Measurements from ENCODE around the gene ENOX1. TPM values are rescaled to one million over a fixed set of nuclear protein-coding genes. Genes with fewer than 3 reads are reported as not detected.

Gene ENOX1
- total RNA-seq, 4 donors from 2014 or later = 0.25 to 0.52 (median 0.33) TPM

- no peak for DNase-seq (ENCODE audit: low spot score in 2 of 2)
- TF ChIP-seq POLR2A (IDR thresholded peaks at IDR 0.05) = no peak
- H3K4me3 ChIP-seq = no peak overlapping the region
- H3K27ac ChIP-seq = no peak overlapping the region
- no peaks in the 10 kb centered on the region for H3K27me3 ChIP-seq
- no peaks in the 10 kb centered on the region for H3K4me1 ChIP-seq
- H3K36me3 ChIP-seq = no peaks in the 10 kb centered on the region
- 74% methylated on average over 1 of the region's 1 CpG for WGBS
- H3K9me3 ChIP-seq = no peaks in the 10 kb centered on the region
Measured at GRCh38 chr13:43676320-43676719, 110.5 kb downstream of the ENOX1 start.

- DNase-seq (ENCODE audit: low spot score in 2 of 2) = no peak
- Histone ChIP-seq H3K4me3 (no peak overlapping the region), H3K4me1 (no peaks in the 10 kb centered on the region), H3K9me3 (no peaks in the 10 kb centered on the region), H3K36me3 (no peaks in the 10 kb centered on the region), H3K27ac (no peak overlapping the region), H3K27me3 (no peaks in the 10 kb centered on the region)
- WGBS = 79% methylated on average over 6 of the region's 6 CpGs
- TF ChIP-seq EP300 (IDR thresholded peaks at IDR 0.05) (no peak), POLR2A (IDR thresholded peaks at IDR 0.05) (no peak), CTCF (IDR thresholded peaks at IDR 0.05) (no peak), POLR2AphosphoS5 (IDR thresholded peaks at IDR 0.05) (no peak)
Measured at GRCh38 chr13:43675577-43675976, 111.2 kb downstream of the ENOX1 start.

- WGBS = 88% methylated on average over 3 of the region's 3 CpGs
Measured at GRCh38 chr13:43669964-43670363, 116.8 kb downstream of the ENOX1 start.

GRCh38 chr13:43669101-43669500, 117.7 kb downstream of the ENOX1 start:
- no peak for DNase-seq (ENCODE audit: low spot score in 2 of 2)
- TF ChIP-seq EP300 (IDR thresholded peaks at IDR 0.05) (no peak), CTCF (IDR thresholded peaks at IDR 0.05) (no peak), POLR2AphosphoS5 (IDR thresholded peaks at IDR 0.05) (no peak), POLR2A (IDR thresholded peaks at IDR 0.05) (no peak)
- 78% methylated on average over 1 of the region's 1 CpG for WGBS

More at GRCh38 chr13:43669964-43670363, 116.8 kb downstream of the ENOX1 start:
- TF ChIP-seq CTCF (IDR thresholded peaks at IDR 0.05) (no peak), EP300 (IDR thresholded peaks at IDR 0.05) (no peak), POLR2AphosphoS5 (IDR thresholded peaks at IDR 0.05) (no peak), POLR2A (IDR thresholded peaks at IDR 0.05) (no peak)
- Histone ChIP-seq H3K4me1 (no peaks in the 10 kb centered on the region), H3K9me3 (no peaks in the 10 kb centered on the region), H3K4me3 (no peak overlapping the region), H3K36me3 (no peaks in the 10 kb centered on the region), H3K27me3 (no peaks in the 10 kb centered on the region), H3K27ac (no peak overlapping the region)
- no peak for DNase-seq (ENCODE audit: low spot score in 2 of 2)

GRCh38 chr13:43666403-43666802, 120.4 kb downstream of the ENOX1 start:
- 81% methylated on average over 2 of the region's 2 CpGs for WGBS

More at GRCh38 chr13:43669101-43669500, 117.7 kb downstream of the ENOX1 start:
- Histone ChIP-seq H3K27ac (no peak overlapping the region), H3K36me3 (no peaks in the 10 kb centered on the region), H3K4me3 (no peak overlapping the region), H3K27me3 (no peaks in the 10 kb centered on the region), H3K9me3 (no peaks in the 10 kb centered on the region), H3K4me1 (peaks cover 7% of the 10 kb centered on the region)

More at GRCh38 chr13:43666403-43666802, 120.4 kb downstream of the ENOX1 start:
- Histone ChIP-seq H3K4me1 (peaks cover 7% of the 10 kb centered on the region), H3K36me3 (no peaks in the 10 kb centered on the region), H3K27me3 (no peaks in the 10 kb centered on the region), H3K9me3 (no peaks in the 10 kb centered on the region), H3K4me3 (no peak overlapping the region), H3K27ac (no peak overlapping the region)
- no peak for DNase-seq (ENCODE audit: low spot score in 2 of 2)
- TF ChIP-seq CTCF (IDR thresholded peaks at IDR 0.05) (no peak), EP300 (IDR thresholded peaks at IDR 0.05) (no peak), POLR2A (IDR thresholded peaks at IDR 0.05) (no peak), POLR2AphosphoS5 (IDR thresholded peaks at IDR 0.05) (no peak)
